GM23338 (cell line): ENCODE results near the gene MRPS14. TPM values are rescaled to one million over a fixed set of nuclear protein-coding genes. Genes with fewer than 3 reads are reported as not detected.
"Not testable (repeated sequence)": the region's sequence is repeated elsewhere in the genome, so short reads cannot be mapped to it uniquely, and the experiment has no call there.

Experiments used
- ATAC-seq: fragments of 200-7000 bp; cut with Tn5 transposase; 3 replicates; pipeline ENCODE4 v1.9.1; 2020
- DNase-seq: peaks from one replicate; pipeline ENCODE4 v3.0.0-alpha.2; 2015; ENCODE audit warnings: low spot score
- H2AFZ ChIP-seq: fragments of 200-600 bp; sonication (generic); 2 replicates; pipeline ENCODE4 v1.8.0; 2016; ENCODE audit warnings: antibody characterized with exemption, mild to moderate bottlenecking, moderate library complexity
- H3F3A ChIP-seq: fragments of 200-600 bp; sonication (generic); replicated peaks from 2 replicates; pipeline ENCODE4 v1.8.0; 2017; ENCODE audit warnings: antibody characterized with exemption, mixed run types, low read depth
- H3K27ac ChIP-seq: fragments of 200-600 bp; sonication (generic); 2 replicates; pipeline ENCODE4 v1.6.1; 2016; ENCODE audit warnings: low read depth
- H3K27me3 ChIP-seq: fragments of 200-600 bp; sonication (generic); 2 replicates; pipeline ENCODE4 v1.8.0; 2016; ENCODE audit warnings: mild to moderate bottlenecking, mixed run types, moderate library complexity; ENCODE audit not compliant: insufficient read depth
- H3K36me3 ChIP-seq: fragments of 200-600 bp; sonication (generic); 2 replicates; pipeline ENCODE4 v1.8.0; 2016; ENCODE audit warnings: mild to moderate bottlenecking; ENCODE audit not compliant: insufficient read depth
- H3K4me1 ChIP-seq: fragments of 200-600 bp; sonication (generic); 2 replicates; pipeline ENCODE4 v1.8.0; 2016; ENCODE audit warnings: mild to moderate bottlenecking, moderate library complexity; ENCODE audit not compliant: insufficient read depth
- H3K4me2 ChIP-seq: fragments of 200-600 bp; sonication (generic); 2 replicates; pipeline ENCODE4 v1.7.1; 2017; ENCODE audit warnings: mixed run types
- H3K4me3 ChIP-seq: fragments of 200-600 bp; sonication (generic); 2 replicates; pipeline ENCODE4 v1.6.1; 2016; ENCODE audit warnings: mixed run types
- H3K79me2 ChIP-seq: fragments of 200-600 bp; sonication (generic); replicated peaks from 2 replicates; pipeline ENCODE4 v1.8.0; 2017; ENCODE audit warnings: mild to moderate bottlenecking; ENCODE audit not compliant: insufficient read depth
- H3K9me2 ChIP-seq: fragments of 200-600 bp; sonication (generic); 2 replicates; pipeline ENCODE4 v1.8.0; 2017; ENCODE audit not compliant: insufficient read depth
- H4K20me1 ChIP-seq: fragments of 200-600 bp; sonication (generic); replicated peaks from 2 replicates; pipeline ENCODE4 v1.8.0; 2017; ENCODE audit warnings: mild to moderate bottlenecking; ENCODE audit not compliant: insufficient read depth
- H3K27ac Mint-ChIP-seq: 2 replicates; pipeline ENCODE4 v1.8.0; 2020; ENCODE audit warnings: inconsistent platforms, mild to moderate bottlenecking, moderate library complexity, mixed read lengths
- H3K27me3 Mint-ChIP-seq: 3 replicates; pipeline ENCODE4 v1.8.0; 2022; ENCODE audit warnings: low read depth, mild to moderate bottlenecking, moderate library complexity, mixed read lengths, inconsistent platforms; ENCODE audit not compliant: insufficient read depth, poor library complexity
- H3K36me3 Mint-ChIP-seq: 3 replicates; pipeline ENCODE4 v1.8.0; 2021; ENCODE audit warnings: low read depth, mild to moderate bottlenecking, inconsistent platforms, moderate library complexity, mixed read lengths
- H3K4me1 Mint-ChIP-seq: 3 replicates; pipeline ENCODE4 v1.8.0; 2020; ENCODE audit warnings: mild to moderate bottlenecking, inconsistent platforms, mixed read lengths
- H3K4me3 Mint-ChIP-seq: 3 replicates; pipeline ENCODE4 v1.8.0; 2021; ENCODE audit warnings: moderate library complexity, mild to moderate bottlenecking, inconsistent platforms, mixed read lengths
- H3K9me3 Mint-ChIP-seq: 3 replicates; pipeline ENCODE4 v1.8.0; 2020; ENCODE audit warnings: moderate library complexity, mild to moderate bottlenecking, inconsistent platforms, mixed read lengths
- POLR2AphosphoS5 ChIP-seq: IDR thresholded peaks from 2 replicates; pipeline ENCODE4 v1.6.1; 2016; ENCODE audit warnings: antibody characterized with exemption, low read depth
- STAT1 ChIP-seq: IDR thresholded peaks from one replicate; pipeline ENCODE4 v1.6.1; 2016; ENCODE audit warnings: antibody characterized with exemption; ENCODE audit not compliant: unreplicated experiment
- ZNF114 ChIP-seq: fragments of 250-450 bp; sonication (Bioruptor Pico); IDR thresholded peaks from 2 replicates; pipeline ENCODE4 v1.5.0; 2020; ENCODE audit warnings: mild to moderate bottlenecking, moderate library complexity
- polyA plus RNA-seq: library from polyadenylated mRNA; unstranded; fragments of >200 nt; fragmentation: Nextera tagmentation; extraction: Ambion mirVana; gene quantifications from 2 replicates; pipeline ENCODE4 v1.2.1, GENCODE V29; 2016
- total RNA-seq: library from RNA; depleted of rRNA; stranded (reverse); fragments of >200 nt; shearing (Covaris generic); gene quantifications from 2 replicates; pipeline ENCODE4 v1.2.3, GENCODE V29; 2014
- TF ChIP-seq, protein P1 (sequence below), 2 experiments: fragments of 200-600 bp in 1 of 2; sonication (generic) in 1 of 2; conservative IDR thresholded peaks; 2 replicates each; pipeline versions ENCODE4 v1.5.1 to v1.6.1; 2016 to 2017; ENCODE audit warnings: antibody characterized with exemption in 2 of 2, low read depth in 2 of 2, mild to moderate bottlenecking in 2 of 2, moderate library complexity in 1 of 2
- TF ChIP-seq, protein P2 (sequence below): fragments of 250-450 bp; sonication (Bioruptor Pico); IDR thresholded peaks from 2 replicates; pipeline ENCODE4 v1.5.0; 2020; ENCODE audit warnings: mild to moderate bottlenecking, moderate library complexity

MRPS14 gene
- total and polyA plus RNA-seq, 2 experiments from 2014 or later = 18.5 to 75.7 TPM

DNA sequence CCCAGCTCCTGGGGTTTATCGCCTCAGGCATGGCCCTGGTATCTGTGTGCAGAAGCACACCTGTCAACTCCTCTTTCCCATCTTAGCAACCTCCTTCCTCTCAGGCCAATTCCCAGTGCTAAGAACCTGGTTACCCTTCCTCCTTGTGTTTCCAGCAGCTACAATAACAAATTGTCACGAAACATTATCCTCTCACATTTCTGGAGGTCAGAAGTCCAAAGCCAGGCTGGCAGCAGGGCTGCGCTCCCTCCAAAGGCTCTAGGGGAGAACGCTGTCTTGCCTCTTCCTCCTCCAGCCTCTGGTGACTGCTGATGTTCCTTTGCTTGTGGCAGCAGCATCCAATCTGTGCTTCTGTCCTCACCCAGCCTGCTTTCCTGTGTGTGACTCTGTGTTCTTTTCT lies 10.7 kb upstream of the MRPS14 start:
- no peaks in the 10 kb centered on the region for H3K9me2 ChIP-seq
- 0 out of 2 replicates have a peak overlapping the region, but pooled peaks have one; percentile 32 for H2AFZ ChIP-seq
- H3F3A ChIP-seq = no peaks in the 10 kb centered on the region
- Mint-ChIP-seq H3K9me3 (no peaks in the 10 kb centered on the region), H3K4me3 (no peak overlapping the region), H3K36me3 (no peaks in the 10 kb centered on the region), H3K27ac (no peak overlapping the region), H3K27me3 (peaks cover 4% of the 10 kb centered on the region), H3K4me1 (peaks cover 27% of the 10 kb centered on the region)
- TF ChIP-seq ZNF114 (CRISPR knock-in tag) = no peak
- no peaks in the 10 kb centered on the region for H3K27me3 ChIP-seq
- ATAC-seq (no peak), DNase-seq (no peak)
- H3K4me3 ChIP-seq = no peak overlapping the region
- H3K4me1 ChIP-seq = peaks cover 17% of the 10 kb centered on the region
- H4K20me1 ChIP-seq = no peaks in the 10 kb centered on the region
- no peak overlapping the region for H3K27ac ChIP-seq
- no peaks in the 10 kb centered on the region for H3K79me2 ChIP-seq
- H3K36me3 ChIP-seq = no peaks in the 10 kb centered on the region
- no peak overlapping the region for H3K4me2 ChIP-seq

DNA sequence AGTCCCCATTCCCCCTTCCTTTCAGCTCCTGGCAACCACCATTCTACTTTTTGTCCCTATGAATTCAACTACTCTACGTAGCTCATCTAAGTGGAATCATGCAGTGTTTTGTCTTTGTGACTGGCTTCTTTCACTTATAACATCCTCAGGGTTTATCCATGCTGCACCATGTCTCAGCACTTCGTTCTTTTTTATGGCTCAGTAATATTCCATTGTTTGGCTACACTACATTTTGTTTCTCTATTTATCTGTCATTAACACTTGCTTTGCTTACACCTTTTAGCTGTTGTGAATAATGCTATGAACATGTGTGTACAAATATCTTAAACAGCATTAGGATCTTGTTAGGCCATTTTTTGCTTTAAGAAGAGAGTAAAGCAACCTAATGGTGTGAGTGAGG lies 1.5 kb upstream of the MRPS14 start:
- H3K4me3 ChIP-seq = no peak overlapping the region
- H3K9me2 ChIP-seq = peaks cover 10% of the 10 kb centered on the region
- no peak overlapping the region for H3K27ac ChIP-seq
- Mint-ChIP-seq H3K4me1 (peaks cover 2% of the 10 kb centered on the region; the same call in 2 of the 3 replicates), H3K36me3 (no peaks in the 10 kb centered on the region), H3K9me3 (no peaks in the 10 kb centered on the region), H3K27ac (no peak overlapping the region), H3K4me3 (0 out of 3 replicates have a peak overlapping the region, but pooled peaks have one; percentile 6), H3K27me3 (peaks cover 5% of the 10 kb centered on the region)
- no peak overlapping the region for H2AFZ ChIP-seq
- DNase-seq = no peak
- ATAC-seq = no peak
- no peaks in the 10 kb centered on the region for H3F3A ChIP-seq
- H3K36me3 ChIP-seq = no peaks in the 10 kb centered on the region
- H3K79me2 ChIP-seq = peaks cover 34% of the 10 kb centered on the region
- H3K4me1 ChIP-seq = no peaks in the 10 kb centered on the region
- no peaks in the 10 kb centered on the region for H4K20me1 ChIP-seq
- TF ChIP-seq POLR2AphosphoS5 (no peak), STAT1 (no peak), ZNF114 (CRISPR knock-in tag) (no peak)
- TF ChIP-seq, protein P1, sequence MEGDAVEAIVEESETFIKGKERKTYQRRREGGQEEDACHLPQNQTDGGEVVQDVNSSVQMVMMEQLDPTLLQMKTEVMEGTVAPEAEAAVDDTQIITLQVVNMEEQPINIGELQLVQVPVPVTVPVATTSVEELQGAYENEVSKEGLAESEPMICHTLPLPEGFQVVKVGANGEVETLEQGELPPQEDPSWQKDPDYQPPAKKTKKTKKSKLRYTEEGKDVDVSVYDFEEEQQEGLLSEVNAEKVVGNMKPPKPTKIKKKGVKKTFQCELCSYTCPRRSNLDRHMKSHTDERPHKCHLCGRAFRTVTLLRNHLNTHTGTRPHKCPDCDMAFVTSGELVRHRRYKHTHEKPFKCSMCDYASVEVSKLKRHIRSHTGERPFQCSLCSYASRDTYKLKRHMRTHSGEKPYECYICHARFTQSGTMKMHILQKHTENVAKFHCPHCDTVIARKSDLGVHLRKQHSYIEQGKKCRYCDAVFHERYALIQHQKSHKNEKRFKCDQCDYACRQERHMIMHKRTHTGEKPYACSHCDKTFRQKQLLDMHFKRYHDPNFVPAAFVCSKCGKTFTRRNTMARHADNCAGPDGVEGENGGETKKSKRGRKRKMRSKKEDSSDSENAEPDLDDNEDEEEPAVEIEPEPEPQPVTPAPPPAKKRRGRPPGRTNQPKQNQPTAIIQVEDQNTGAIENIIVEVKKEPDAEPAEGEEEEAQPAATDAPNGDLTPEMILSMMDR (conservative IDR thresholded peaks at IDR 0.05; ENCODE audit: low read depth in 2 of 2) = no peak
- TF ChIP-seq, protein P2, sequence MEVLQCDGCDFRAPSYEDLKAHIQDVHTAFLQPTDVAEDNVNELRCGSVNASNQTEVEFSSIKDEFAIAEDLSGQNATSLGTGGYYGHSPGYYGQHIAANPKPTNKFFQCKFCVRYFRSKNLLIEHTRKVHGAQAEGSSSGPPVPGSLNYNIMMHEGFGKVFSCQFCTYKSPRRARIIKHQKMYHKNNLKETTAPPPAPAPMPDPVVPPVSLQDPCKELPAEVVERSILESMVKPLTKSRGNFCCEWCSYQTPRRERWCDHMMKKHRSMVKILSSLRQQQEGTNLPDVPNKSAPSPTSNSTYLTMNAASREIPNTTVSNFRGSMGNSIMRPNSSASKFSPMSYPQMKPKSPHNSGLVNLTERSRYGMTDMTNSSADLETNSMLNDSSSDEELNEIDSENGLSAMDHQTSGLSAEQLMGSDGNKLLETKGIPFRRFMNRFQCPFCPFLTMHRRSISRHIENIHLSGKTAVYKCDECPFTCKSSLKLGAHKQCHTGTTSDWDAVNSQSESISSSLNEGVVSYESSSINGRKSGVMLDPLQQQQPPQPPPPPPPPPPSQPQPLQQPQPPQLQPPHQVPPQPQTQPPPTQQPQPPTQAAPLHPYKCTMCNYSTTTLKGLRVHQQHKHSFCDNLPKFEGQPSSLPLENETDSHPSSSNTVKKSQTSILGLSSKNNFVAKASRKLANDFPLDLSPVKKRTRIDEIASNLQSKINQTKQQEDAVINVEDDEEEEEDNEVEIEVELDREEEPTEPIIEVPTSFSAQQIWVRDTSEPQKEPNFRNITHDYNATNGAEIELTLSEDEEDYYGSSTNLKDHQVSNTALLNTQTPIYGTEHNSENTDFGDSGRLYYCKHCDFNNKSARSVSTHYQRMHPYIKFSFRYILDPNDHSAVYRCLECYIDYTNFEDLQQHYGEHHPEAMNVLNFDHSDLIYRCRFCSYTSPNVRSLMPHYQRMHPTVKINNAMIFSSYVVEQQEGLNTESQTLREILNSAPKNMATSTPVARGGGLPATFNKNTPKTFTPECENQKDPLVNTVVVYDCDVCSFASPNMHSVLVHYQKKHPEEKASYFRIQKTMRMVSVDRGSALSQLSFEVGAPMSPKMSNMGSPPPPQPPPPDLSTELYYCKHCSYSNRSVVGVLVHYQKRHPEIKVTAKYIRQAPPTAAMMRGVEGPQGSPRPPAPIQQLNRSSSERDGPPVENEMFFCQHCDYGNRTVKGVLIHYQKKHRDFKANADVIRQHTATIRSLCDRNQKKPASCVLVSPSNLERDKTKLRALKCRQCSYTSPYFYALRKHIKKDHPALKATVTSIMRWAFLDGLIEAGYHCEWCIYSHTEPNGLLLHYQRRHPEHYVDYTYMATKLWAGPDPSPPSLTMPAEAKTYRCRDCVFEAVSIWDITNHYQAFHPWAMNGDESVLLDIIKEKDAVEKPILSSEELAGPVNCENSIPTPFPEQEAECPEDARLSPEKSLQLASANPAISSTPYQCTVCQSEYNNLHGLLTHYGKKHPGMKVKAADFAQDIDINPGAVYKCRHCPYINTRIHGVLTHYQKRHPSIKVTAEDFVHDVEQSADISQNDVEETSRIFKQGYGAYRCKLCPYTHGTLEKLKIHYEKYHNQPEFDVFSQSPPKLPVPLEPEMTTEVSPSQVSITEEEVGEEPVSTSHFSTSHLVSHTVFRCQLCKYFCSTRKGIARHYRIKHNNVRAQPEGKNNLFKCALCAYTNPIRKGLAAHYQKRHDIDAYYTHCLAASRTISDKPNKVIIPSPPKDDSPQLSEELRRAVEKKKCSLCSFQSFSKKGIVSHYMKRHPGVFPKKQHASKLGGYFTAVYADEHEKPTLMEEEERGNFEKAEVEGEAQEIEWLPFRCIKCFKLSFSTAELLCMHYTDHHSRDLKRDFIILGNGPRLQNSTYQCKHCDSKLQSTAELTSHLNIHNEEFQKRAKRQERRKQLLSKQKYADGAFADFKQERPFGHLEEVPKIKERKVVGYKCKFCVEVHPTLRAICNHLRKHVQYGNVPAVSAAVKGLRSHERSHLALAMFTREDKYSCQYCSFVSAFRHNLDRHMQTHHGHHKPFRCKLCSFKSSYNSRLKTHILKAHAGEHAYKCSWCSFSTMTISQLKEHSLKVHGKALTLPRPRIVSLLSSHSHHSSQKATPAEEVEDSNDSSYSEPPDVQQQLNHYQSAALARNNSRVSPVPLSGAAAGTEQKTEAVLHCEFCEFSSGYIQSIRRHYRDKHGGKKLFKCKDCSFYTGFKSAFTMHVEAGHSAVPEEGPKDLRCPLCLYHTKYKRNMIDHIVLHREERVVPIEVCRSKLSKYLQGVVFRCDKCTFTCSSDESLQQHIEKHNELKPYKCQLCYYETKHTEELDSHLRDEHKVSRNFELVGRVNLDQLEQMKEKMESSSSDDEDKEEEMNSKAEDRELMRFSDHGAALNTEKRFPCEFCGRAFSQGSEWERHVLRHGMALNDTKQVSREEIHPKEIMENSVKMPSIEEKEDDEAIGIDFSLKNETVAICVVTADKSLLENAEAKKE = no peak
- H3K27me3 ChIP-seq = no peaks in the 10 kb centered on the region
- no peak overlapping the region for H3K4me2 ChIP-seq

DNA sequence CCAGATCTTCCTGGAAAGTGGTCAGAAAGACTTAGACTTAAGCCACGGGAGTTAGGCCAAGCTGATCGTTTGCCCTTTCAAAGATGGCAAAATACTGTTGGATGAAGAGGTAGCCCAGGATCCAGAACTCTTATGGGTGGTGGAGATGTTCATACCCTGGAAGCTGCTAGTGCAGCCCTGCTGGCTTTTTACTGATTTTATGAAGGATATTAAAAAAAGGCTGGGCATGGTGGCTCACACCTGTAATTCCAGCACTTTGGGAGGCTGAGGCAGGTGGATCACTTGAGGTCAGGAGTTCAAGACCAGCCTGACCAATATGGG lies 657 bp upstream of the MRPS14 start:
- DNase-seq, H3F3A ChIP-seq, H3K9me3 Mint-ChIP-seq, H3K4me1 Mint-ChIP-seq, H3K36me3 ChIP-seq, H3K4me1 ChIP-seq, ATAC-seq, H3K27me3 Mint-ChIP-seq, H3K36me3 Mint-ChIP-seq, H3K9me2 ChIP-seq, H4K20me1 ChIP-seq, H3K27me3 ChIP-seq: not testable (repeated sequence)
- Histone ChIP-seq H3K27ac (peak overlapping the region; percentile 60; the same call in 1 of the 2 replicates), H3K79me2 (peaks cover 38% of the 10 kb centered on the region), H2AFZ (peak overlapping the region; percentile 25; the same call in 1 of the 2 replicates), H3K4me3 (peak overlapping the region; percentile 80), H3K4me2 (peak overlapping the region; percentile 77)
- peak overlapping the region; percentile 93 for H3K27ac Mint-ChIP-seq
- H3K4me3 Mint-ChIP-seq = peak overlapping the region; percentile 96
